Activated CD8-positive, alpha-beta memory T cell treated with anti-CD3 and anti-CD28 coated beads for 4 hours (primary cell): ENCODE results near the gene FOXC1.

Source experiments
- DNase-seq, 2 donors: peaks; one replicate each; pipeline ENCODE4 v3.0.0-alpha.2; 2020; ENCODE audit warnings: low read depth in 2 of 2

FOXC1 gene

DNA sequence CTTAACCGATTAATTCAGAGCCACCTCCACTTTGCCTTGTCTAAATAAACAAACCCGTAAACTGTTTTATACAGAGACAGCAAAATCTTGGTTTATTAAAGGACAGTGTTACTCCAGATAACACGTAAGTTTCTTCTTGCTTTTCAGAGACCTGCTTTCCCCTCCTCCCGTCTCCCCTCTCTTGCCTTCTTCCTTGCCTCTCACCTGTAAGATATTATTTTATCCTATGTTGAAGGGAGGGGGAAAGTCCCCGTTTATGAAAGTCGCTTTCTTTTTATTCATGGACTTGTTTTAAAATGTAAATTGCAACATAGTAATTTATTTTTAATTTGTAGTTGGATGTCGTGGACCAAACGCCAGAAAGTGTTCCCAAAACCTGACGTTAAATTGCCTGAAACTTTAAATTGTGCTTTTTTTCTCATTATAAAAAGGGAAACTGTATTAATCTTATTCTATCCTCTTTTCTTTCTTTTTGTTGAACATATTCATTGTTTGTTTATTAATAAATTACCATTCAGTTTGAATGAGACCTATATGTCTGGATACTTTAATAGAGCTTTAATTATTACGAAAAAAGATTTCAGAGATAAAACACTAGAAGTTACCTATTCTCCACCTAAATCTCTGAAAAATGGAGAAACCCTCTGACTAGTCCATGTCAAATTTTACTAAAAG lies 2.7 kb downstream of the FOXC1 start:
- no peak for DNase-seq

DNA sequence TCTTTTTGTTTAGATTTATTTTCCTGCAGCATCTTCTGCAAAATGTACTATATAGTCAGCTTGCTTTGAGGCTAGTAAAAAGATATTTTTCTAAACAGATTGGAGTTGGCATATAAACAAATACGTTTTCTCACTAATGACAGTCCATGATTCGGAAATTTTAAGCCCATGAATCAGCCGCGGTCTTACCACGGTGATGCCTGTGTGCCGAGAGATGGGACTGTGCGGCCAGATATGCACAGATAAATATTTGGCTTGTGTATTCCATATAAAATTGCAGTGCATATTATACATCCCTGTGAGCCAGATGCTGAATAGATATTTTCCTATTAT lies 3.2 kb downstream of the FOXC1 start:
- DNase-seq, result no peak

DNA sequence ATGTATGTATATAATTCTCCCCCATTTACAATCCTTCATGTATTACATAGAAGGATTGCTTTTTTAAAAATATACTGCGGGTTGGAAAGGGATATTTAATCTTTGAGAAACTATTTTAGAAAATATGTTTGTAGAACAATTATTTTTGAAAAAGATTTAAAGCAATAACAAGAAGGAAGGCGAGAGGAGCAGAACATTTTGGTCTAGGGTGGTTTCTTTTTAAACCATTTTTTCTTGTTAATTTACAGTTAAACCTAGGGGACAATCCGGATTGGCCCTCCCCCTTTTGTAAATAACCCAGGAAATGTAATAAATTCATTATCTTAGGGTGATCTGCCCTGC lies 3.6 kb downstream of the FOXC1 start:
- no peak for DNase-seq

DNA sequence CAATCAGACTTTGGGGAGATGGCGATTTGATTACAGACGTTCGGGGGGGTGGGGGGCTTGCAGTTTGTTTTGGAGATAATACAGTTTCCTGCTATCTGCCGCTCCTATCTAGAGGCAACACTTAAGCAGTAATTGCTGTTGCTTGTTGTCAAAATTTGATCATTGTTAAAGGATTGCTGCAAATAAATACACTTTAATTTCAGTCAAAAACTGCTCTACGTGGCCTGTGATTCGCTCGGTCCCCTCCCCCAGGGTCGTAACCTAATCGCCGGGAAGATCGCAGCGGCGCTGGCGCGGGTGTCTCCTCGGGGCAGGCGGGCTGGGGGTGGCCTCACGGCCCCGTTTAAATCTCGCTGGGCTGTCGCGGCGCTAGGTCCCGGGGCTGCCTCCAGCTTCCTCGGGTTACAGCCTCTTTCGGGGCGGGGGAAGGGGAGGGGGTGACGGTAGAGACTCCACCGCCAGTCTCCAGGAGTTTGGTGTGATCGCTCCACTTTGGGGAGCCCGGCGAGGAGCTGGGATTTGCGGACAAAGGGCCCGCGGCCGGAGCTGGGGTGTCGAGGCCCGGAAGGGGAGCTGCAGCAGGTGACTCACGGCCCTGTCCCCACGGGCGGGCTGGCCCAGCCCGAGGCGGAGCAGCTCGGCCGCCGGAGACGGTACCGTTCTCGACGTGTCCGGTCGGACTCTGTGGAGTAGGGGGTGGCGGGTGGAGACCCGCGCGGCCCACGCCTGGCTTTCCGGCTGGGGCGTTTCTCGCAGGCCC lies 4.2 kb downstream of the FOXC1 start:
- no peak for DNase-seq

DNA sequence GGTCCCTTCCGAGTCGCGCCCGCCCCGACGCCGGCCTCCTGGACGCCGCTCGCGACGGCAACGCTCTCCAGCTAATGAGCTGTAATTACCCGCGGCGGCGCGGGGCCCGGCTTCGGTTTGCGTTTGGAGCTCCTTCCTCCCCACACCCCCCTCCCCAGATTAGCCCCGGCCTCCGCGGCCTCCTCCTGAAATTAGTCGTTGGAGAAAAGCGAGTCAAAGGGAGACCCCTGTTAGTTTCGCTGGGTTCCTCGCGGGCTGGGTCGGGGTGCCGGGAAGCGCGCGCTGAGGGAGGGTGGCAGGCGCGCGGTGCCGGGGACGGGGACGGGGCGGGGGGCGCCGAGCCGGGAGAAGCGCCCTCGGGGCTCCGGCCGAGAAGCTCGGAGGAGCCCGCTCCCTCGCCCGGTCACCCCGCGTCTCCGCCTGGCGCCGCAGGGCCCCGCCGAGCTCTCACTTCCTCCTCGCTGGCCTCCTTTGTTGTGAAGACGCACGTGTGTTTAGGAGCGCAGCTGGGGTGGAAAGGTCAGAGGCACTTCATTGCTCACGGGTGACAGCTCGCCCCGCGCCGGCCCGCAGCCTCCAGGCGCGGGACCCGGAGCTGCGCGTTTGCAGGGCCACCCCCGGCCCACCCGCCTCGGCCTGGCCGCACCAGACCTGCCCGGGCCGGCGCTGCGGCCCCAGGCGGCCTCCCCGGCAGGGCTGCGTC lies 4.9 kb downstream of the FOXC1 start:
- DNase-seq, result no peak

DNA sequence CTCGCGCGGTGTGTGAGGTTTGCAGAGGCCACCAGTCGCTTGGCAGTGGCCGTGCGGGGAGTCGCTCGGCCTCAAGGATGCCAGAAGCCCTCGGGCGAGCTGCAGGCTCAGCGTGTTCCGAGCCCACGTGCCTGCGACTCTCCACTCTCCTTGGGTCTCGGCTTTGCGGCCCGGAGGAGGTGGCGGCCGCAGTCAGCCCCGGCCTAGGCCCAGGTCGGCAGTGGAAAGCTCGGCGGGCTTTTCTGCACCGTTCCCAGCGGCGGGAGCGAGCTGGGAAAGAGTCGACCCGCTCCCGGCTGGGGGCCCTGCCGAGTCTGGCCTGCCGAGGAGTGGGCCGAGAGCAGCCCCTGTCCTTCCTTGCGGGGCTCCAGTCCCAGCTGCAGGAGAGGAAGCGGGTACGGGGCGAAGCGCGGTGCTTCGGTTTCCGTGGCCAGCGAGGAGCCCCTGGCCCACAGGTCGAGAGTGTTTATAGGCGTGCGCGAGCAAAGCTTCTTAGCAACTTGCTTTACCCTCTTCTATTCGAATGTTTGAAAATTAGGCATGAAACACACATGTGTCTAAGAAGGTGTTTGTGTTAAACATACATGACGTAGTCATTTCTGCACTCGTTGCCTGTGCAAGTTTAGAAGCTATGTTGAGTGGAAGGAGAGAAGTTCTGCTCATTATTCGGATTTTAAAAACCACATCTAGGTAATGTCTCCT lies 5.6 kb downstream of the FOXC1 start:
- no peak for DNase-seq

DNA sequence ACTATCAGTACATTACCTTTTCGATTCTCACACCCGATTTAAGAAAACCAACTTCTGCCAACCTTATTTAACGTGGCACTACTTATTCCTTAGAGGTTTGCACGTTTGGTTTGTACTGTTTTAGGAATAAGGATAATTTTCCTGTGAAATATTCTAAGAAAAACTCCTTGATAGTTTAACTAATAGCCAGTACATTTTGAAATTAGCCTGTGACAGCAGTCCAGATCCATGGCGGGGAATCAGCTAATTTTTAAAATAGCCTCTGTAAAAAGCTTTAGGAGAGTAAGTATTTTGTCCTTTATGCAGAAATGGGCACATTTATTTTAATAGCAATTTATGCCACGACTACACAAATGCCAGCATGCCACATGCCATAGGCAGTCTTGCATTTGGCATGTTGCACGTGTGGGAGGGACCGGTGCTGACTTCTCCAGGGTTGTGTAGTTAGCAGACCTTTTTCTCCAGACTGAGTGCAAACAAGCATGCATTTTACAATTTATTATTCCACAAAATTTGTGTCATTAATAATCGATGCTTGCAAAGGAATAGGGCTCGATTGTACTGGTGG lies 6.2 kb downstream of the FOXC1 start:
- DNase-seq, result no peak

DNA sequence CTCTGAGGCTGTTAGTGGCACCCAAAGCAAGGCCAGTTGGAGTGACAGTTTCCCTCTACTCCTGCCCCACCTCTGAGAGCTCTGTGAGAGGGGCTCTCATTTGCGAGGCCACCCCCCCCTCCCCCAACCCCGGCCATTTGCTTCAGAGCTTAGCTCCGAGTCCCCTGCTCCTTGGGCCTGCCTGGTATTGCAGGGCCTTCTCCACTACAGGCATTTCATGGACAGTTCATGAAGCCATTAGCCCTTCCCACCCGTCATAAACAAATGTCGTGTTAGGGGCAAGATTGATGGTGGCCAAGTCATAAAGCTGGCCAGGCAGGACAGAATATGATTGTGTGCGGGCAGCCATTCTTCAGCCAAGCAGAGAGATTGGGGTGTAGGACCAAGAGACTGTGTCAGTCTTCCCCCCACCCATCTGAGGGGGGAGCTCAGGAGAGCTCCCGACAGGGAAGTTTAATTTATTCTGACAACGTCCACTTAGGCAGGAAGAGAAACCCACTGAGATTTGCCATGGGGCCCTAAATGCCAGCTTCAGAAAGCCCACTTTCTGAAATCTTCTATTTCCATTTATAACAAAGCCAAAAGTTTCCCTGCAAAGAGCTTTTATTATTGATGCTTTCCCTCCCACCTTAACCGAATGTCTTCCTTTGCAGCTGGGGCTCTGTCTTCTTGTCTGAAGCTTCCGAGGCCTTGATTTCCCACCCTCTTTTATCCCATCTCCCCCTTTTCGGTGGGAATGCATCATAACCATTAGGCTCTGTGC lies 7.2 kb downstream of the FOXC1 start:
- DNase-seq, result no peak

DNA sequence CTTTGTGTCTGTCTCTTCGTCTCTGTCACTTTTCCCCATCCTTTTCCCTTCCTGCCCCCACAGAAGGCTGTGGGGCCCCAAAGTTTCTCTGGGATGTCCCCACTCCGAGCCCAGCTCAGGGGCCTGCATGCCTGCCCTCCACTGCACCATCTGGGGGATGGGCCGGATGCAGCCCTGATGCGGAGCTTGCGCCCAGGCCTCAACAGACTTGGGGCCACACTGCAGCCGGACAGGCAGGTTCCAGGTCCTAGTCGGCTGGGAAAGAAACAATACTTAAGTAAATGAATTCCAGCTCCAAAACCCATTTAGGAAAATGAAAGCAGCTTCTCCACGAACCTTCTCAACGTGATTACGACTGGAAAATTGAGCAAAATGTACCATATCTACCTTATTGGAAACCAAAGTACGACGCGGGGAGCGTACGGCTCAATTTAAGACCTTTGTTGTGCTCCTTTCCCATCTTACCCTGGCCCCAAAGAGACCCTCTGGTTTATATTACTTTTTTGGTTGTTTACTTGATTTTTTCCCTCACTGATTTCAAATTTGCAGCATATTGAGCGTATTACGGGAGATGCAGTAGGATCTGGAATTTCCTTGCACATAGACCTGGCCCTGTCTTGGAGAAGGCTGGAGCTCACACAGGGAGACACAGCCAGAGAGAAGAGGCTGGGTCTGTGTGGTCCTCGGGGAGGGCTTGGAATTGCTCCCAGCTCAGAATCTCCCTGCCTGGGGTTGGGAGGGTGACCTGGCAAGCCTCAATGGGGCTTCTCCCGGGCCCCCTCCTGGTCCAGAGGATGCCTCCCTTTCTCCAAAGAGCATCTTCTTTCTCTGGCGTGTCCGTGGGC lies 8.0 kb downstream of the FOXC1 start:
- no peak for DNase-seq

DNA sequence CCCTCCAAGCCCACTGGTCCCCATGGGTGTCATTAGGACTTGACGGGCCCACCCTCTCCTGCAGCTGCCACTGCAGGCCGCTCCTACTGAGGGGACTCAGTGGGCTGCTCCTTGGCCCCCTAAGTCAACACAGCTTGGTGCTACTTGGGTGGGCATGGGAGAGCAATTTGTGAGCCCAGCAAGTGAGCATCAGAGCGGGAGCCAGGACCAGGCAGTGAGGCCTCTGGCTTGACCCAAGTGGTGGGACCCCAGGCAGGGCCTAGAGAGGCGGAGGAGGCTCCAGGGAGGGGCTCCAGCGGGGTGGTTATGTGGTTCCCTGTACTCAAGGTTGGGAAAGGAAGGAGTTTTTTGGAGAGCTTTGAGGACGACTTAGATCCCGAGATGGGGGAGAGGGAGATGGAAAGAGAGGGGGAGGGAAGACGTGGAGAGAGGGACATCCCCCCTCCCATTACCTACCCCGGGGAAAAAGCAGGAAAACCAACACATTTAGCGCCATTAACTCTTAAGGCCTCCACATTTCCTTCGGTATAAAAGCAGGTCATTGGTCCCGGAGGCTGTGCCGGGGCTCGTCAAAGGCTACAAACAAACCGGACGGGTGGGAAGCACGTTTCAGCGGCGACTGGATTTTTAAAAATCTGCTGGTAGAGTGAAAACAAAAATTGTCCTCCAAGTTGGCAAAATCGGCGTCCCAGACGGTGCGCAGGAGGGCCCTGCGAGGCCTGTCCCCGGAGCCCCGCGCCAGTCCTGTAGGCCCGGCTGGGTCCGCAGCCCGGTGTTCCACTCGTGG lies 8.8 kb downstream of the FOXC1 start:
- DNase-seq, result no peak

DNA sequence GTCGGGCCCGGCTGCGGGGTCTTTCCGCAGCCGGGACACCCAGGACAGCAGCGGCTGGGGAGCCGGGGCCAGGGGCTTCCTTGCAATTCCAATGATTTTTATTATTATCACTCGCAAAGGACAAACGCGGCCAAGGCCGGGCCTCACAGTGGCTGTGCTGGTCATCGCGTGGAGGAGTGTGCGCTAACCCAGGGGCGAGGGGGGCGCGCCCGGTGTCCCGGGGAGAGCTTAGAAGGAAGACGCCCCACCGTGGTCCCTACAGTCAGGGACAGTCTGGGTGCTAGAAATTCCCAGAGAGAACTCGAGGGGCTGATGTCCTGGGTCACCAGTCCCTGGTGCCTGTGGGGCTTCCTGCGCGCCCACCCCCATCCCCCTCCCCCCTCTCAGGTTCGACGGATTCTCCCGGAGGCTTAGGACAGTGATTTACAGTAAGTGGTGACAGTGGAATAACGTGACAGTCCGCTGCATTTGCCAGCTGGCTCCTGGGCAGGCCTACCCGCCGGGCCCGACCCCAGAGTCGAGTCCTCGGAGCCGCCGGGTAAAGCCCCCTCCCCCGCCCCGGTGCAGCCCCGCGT lies 9.5 kb downstream of the FOXC1 start:
- no peak for DNase-seq

DNA sequence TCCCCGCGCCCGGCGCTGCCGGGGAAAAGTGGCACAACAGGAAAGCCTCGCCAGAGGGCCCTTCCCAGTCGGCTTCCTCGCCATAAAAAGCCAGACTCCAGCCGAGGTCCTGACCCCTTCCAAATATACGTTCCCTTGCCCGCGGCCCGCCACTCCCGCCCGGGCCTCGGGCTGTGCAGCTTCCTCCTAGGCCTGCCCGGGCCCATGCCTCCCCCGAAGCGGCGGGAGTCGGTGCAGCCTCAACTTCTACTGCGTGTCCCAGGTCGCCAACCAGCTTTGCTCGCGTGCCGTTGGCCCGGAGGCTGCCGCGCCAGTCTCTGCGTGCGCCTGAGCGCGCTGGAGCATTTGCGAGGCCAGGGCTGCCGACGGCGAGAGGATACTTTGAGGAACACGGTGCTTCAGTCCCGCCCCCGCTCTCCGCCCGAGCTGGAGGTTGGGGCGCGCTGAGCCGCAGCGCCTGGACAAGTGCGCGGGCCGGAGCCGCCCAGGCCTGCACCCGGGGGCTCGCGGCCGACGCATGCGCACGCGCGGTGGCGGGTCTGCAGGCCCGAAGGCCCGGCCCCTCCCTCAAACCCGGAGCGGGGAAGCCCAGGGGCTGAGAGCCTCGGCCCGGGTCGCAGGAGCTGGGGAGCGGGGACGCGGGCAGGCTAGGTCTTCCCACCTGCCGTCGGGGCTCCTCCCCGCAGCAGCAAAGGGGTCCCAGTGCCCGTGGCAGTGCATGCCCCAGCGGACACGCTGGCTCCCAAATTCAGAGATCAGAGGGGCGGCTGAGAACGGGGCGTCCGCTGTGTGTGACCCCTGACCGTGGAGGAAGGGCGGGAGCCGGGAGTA lies 10.2 kb downstream of the FOXC1 start:
- DNase-seq, result no peak

DNA sequence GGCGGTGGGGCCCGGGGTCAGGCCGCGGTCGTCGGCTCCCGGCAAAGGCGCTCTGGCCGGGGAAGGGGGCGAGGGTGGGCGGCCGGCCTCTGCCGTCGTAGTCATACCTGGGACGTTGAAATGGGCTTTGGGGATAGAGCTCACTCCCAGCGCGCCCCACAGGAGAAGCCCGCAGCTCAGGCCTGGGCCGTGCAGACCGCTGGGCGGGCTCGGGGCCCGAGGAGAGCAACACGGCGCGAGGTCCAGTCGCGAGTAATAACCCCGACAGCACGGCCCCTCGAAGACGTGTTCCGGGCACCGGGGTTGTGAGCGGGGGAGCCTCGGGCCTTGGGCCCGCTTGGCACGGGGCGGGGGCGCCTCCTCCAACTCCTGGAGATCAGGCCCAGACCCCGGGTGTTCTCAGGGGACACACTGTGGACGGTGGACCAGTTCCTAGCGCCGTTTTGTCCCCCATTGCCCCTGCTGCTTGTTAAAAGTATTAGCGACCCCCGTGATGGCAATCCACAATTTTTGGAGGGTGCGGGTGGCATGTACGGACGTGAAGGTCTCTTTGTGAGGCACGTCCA lies 10.9 kb downstream of the FOXC1 start:
- no peak for DNase-seq

DNA sequence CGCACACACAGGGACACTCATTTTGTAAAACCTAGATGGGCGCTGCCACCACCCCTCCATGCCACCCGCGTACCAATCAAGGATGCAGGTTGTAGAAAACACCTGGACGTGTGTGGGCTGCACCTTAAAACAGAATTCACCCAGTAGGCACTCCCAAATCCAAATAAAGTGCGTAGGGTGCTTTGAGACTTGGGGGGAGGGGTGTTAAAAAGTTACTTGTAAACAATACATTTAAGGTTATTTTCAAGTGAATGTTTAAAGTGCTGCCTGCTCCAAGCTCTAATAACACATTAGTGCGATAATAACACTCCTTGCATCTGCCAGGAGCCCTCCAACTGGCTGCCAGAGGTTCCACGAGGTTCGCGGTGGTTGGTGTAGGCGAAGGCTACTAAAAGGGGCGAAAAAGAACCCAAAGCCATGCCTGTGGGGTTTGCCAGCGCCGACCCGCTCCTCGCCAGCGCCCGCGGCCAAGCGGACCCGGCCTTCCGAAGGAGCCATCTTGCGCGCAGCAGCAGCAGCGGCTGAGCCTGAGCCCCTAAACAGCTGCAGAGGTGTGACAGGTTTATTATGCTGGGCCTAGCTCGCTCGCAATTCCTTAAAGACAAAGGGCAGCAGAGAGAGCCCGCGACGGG lies 11.5 kb downstream of the FOXC1 start:
- DNase-seq, result no peak

DNA sequence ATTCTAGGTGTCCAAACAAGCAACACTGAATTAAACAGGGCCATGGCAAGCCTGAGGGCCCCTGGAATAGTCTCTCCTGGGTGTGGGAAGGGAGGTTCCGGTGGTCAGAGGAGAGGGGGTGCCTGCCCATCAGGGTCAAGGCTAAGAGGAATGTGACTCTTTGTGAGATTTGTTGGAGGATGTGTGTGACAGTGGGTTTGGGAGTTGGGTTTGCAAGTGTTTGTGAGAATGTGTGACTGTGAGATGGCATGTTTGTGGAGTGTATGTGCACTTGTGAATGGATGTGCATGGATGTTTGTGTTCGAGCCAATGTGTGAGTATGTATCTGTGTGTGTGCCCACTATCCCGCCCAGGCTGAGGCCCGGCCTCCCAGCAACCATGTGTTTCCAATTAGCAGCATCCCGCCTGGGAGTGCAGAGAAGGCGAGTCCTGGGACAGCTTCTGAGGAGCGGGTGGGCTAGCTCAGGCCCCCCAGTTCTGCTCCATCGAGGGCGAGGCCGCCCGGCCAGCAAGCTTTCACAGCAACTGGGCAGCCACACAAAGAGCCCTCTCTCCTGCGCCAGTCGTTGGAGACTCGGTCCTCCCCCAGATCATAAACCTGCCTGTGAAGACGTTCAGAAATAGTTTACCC lies 12.6 kb downstream of the FOXC1 start:
- no peak for DNase-seq

DNA sequence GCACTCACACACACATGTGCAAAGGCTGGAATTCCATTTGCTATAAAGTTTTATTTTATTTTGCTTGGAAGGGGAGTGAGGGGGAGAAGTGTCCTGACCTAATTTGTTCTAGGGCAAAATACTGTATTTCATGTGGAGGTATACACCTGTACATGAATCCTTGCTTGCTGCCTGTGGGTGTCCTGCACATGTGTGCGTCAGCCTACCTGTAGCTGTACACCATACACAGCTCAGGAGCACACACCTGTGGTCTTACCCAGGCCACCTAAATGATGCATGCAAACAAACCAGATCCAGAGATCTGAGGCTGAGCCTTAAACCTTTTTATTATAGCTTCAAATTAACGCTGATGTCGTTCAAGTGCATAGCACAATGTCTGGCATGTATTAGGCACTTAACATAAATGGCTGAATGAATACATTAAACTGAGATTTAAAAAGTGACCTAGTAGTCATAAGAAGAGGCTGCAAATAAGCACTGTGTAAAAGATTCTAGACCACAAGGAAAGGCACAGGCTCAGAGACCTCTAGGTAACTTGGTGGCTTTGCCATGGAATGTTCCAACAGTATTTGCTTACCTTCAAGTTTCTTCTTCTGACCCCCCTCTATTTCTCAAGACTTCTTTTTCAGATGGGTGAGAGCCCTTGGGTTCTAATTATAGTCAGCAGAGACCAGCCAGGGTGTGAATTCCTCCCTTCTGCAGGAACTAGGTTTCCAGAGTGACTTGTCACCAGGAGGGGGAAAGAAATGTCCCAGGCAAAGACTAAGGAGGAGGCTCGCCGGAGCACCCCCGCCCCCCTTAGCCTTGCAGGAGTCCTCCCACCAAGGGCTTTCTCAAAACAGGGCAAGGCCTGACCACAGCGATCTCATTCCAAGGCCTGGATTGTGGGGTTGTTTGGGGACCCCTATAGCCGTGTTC lies 13.4 kb downstream of the FOXC1 start:
- DNase-seq, result no peak
